CD14-positive monocyte (primary cell): ENCODE measurements around the gene GLG1. TPM values are rescaled to one million over a fixed set of nuclear protein-coding genes. Genes with fewer than 3 reads are reported as not detected.

ENCODE experiments used
- DNase-seq, 3 donors: peaks; one replicate each; pipeline ENCODE4 v3.0.0-alpha.2; 2011 to 2022
- H2AFZ ChIP-seq: 2 replicates; pipeline ENCODE4 v1.6.0; 2012; ENCODE audit warnings: mild to moderate bottlenecking, low read depth, low read length, inconsistent platforms; ENCODE audit not compliant: insufficient read depth, poor library complexity, severe bottlenecking
- H3K27ac ChIP-seq, 2 donors: 1 replicate in 1 of 2; 2 replicates in 1 of 2; pipeline ENCODE4 v1.5.1; 2012 to 2013; ENCODE audit warnings: low read length in 2 of 2, control low read depth in 1 of 2, inconsistent platforms in 1 of 2, low read depth in 1 of 2, mild to moderate bottlenecking in 1 of 2
- H3K27me3 ChIP-seq, 2 donors: one replicate each; pipeline versions ENCODE4 v1.6.0 to v1.6.1; 2011 to 2013; ENCODE audit warnings: low read length in 2 of 2; ENCODE audit not compliant: control insufficient read depth in 2 of 2, insufficient read depth in 2 of 2
- H3K36me3 ChIP-seq, 2 donors: replicated peaks in 1 of 2; 1 replicate in 1 of 2; 2 replicates in 1 of 2; pipeline versions ENCODE4 v1.5.1 to v1.6.1; 2012 to 2013; ENCODE audit warnings: low read length in 2 of 2, control low read depth in 1 of 2, inconsistent platforms in 1 of 2, mild to moderate bottlenecking in 1 of 2; ENCODE audit not compliant: insufficient read depth in 2 of 2, control insufficient read depth in 1 of 2
- H3K4me1 ChIP-seq, 2 donors: 1 replicate in 1 of 2; 2 replicates in 1 of 2; pipeline versions ENCODE4 v1.5.1 to v1.6.1; 2012 to 2013; ENCODE audit warnings: low read length in 2 of 2, control low read depth in 1 of 2, inconsistent platforms in 1 of 2, mild to moderate bottlenecking in 1 of 2, moderate library complexity in 1 of 2; ENCODE audit not compliant: insufficient read depth in 2 of 2, control insufficient read depth in 1 of 2
- H3K4me2 ChIP-seq: replicated peaks from 2 replicates; pipeline ENCODE3; 2012; ENCODE audit warnings: low read length, moderate library complexity, mild to moderate bottlenecking; ENCODE audit not compliant: poor library complexity, severe bottlenecking; ENCODE audit errors: extremely low read depth
- H3K4me3 ChIP-seq, 3 experiments: fragments of 200-600 bp in 1 of 3; sonication (generic) in 1 of 3; replicated peaks in 1 of 3; 1 replicate in 2 of 3; 2 replicates in 1 of 3; pipeline ENCODE4 v1.5.1; 2011 to 2013; ENCODE audit warnings: low read length in 3 of 3, mild to moderate bottlenecking in 3 of 3, control low read depth in 2 of 3, low read depth in 2 of 3, inconsistent platforms in 1 of 3, moderate library complexity in 1 of 3
- H3K79me2 ChIP-seq: 2 replicates; pipeline ENCODE4 v1.6.0; 2012; ENCODE audit warnings: mild to moderate bottlenecking, control low read depth, inconsistent platforms, low read length, moderate library complexity; ENCODE audit not compliant: insufficient read depth
- H3K9ac ChIP-seq: 2 replicates; pipeline ENCODE4 v1.6.0; 2017; ENCODE audit warnings: low read length, mild to moderate bottlenecking; ENCODE audit not compliant: insufficient read depth, poor library complexity, severe bottlenecking
- H3K9me3 ChIP-seq, 2 donors: replicated peaks in 1 of 2; 1 replicate in 1 of 2; 2 replicates in 1 of 2; pipeline versions ENCODE4 v1.5.1 to v1.6.1; 2012 to 2013; ENCODE audit warnings: low read length in 2 of 2, control low read depth in 1 of 2; ENCODE audit not compliant: control insufficient read depth in 1 of 2, insufficient read depth in 1 of 2
- H4K20me1 ChIP-seq: 2 replicates; pipeline ENCODE4 v1.6.0; 2012; ENCODE audit warnings: mild to moderate bottlenecking, low read length, control low read depth, moderate library complexity; ENCODE audit not compliant: insufficient read depth
- H3K27ac Mint-ChIP-seq, 7 donors: one replicate each; pipeline ENCODE4 v1.8.0; 2020; ENCODE audit warnings: mild to moderate bottlenecking in 7 of 7, mixed read lengths in 7 of 7, moderate library complexity in 6 of 7, inconsistent platforms in 2 of 7
- H3K27me3 Mint-ChIP-seq, 3 donors: one replicate each; pipeline ENCODE4 v1.8.0; 2021 to 2022; ENCODE audit warnings: low read depth in 3 of 3, mild to moderate bottlenecking in 3 of 3, mixed read lengths in 3 of 3, moderate library complexity in 3 of 3, inconsistent platforms in 1 of 3
- H3K36me3 Mint-ChIP-seq, 2 donors: one replicate each; pipeline ENCODE4 v1.8.0; 2020; ENCODE audit warnings: mixed read lengths in 2 of 2, inconsistent platforms in 1 of 2, mild to moderate bottlenecking in 1 of 2
- H3K4me1 Mint-ChIP-seq: one replicate; pipeline ENCODE4 v1.8.0; 2020; ENCODE audit warnings: mild to moderate bottlenecking, mixed read lengths
- H3K4me3 Mint-ChIP-seq, 2 donors: one replicate each; pipeline ENCODE4 v1.8.0; 2020; ENCODE audit warnings: mild to moderate bottlenecking in 2 of 2, mixed read lengths in 2 of 2, moderate library complexity in 1 of 2
- H3K9me3 Mint-ChIP-seq, 7 donors: one replicate each; pipeline ENCODE4 v1.8.0; 2020 to 2022; ENCODE audit warnings: mixed read lengths in 7 of 7, mild to moderate bottlenecking in 6 of 7, moderate library complexity in 6 of 7, inconsistent platforms in 2 of 7
- CTCF ChIP-seq: fragments of 200-600 bp; IDR thresholded peaks from one replicate; pipeline ENCODE4 v1.8.0; 2022; ENCODE audit warnings: antibody characterized with exemption, mild to moderate bottlenecking
- WGBS: methylation state at CpG from one replicate; pipeline ENCODE4 v1.1.5; 2013; ENCODE audit warnings: missing lambda C conversion rate; ENCODE audit not compliant: insufficient coverage; 5-methylcytosine and 5-hydroxymethylcytosine counted together
- intact Hi-C, 2 donors: fragments of 100-400 bp; cut with micrococcal nuclease; formaldehyde crosslinking; loops; one replicate each; pipeline versions ENCODE4 v1.15.0 to v1.15.1; 2023
- polyA plus RNA-seq, 3 donors: library from polyadenylated mRNA; depleted of rRNA in 1 of 3; unstranded in 2 of 3; stranded (reverse) in 1 of 3; fragments of 300-500 nt in 2 of 3; fragments of >200 nt in 1 of 3; fragmentation: Illumina TruSeq in 2 of 3; gene quantifications; 1 replicate in 2 of 3; 2 replicates in 1 of 3; pipeline ENCODE4 v1.2.3, GENCODE V29; 2012 to 2021

Gene GLG1
- polyA plus RNA-seq, 3 donors: 40.3 to 69.1 (median 51.1) TPM

- no peak overlapping the region for H3K9ac ChIP-seq
- peak overlapping the region in 1 of 7 donors; percentile 48 for H3K27ac Mint-ChIP-seq
These were observed 35.1 kb upstream of the GLG1 start for GRCh38 chr16:74641969-74642368.

DNA sequence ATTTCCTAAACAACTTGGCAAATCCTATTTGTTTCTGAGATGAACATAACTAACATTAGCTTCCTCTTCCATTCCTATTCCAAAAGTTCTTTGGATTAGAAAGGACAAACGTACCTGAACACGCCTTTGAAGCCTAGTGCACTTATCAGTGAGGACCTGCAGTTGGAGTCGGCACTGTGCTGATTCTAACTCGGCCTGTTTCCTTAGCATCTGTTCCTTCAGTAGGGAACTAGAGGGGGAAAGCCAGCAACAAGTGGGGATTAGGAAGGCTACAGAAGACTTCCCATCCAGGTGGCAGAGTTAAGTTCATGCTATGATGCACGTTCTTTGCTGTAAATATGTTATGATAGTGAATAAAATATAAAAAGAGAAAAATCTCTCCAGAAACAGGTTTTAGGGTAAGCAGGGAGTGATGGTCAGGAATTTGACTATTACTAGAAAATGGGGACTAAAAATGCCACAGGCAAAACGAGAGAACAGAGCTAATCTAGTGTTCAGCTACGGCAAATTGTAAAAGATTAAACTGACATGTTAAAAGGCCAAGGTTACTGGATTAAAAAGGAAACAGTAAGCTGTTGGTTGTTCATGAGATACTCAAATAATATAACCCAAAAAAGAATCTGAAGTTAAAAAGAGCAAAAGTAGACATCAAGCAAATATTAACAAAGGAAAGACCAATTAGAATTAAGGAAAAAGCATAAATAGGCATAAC, 31.0 kb upstream of the GLG1 start:
- Histone ChIP-seq H3K27ac (no peak overlapping the region), H3K36me3 (peaks cover 80 to 97% of the 10 kb centered on the region in 2 donors), H4K20me1 (no peaks in the 10 kb centered on the region), H3K27me3 (no peaks in the 10 kb centered on the region), H3K4me2 (no peak overlapping the region), H3K9me3 (no peaks in the 10 kb centered on the region), H3K4me1 (no peaks in the 10 kb centered on the region), H2AFZ (no peak overlapping the region), H3K4me3 (no peak overlapping the region), H3K79me2 (peaks cover 10% of the 10 kb centered on the region), H3K9ac (no peak overlapping the region)
- no peak overlapping the region for H3K4me3 Mint-ChIP-seq
- TF ChIP-seq CTCF: no peak
- WGBS: 95% methylated on average over 4 of the region's 7 CpGs
- H3K9me3 Mint-ChIP-seq: no peaks in the 10 kb centered on the region
- H3K36me3 Mint-ChIP-seq: peaks cover 61 to 94% of the 10 kb centered on the region in 2 donors
- intact Hi-C loops: no loop called here
- H3K27me3 Mint-ChIP-seq: peaks cover 0 to 1% (median 0%) of the 10 kb centered on the region in 3 donors
- no peak for DNase-seq
- peak overlapping the region in 2 of 7 donors; percentile 21 to 37 for H3K27ac Mint-ChIP-seq
- no peaks in the 10 kb centered on the region for H3K4me1 Mint-ChIP-seq

More at GRCh38 chr16:74641969-74642368, 35.1 kb upstream of the GLG1 start:
- H3K4me3 ChIP-seq: no peak overlapping the region
- H3K27me3 ChIP-seq: no peaks in the 10 kb centered on the region
- no peak for TF ChIP-seq CTCF
- no peaks in the 10 kb centered on the region for H3K9me3 ChIP-seq
- no peaks in the 10 kb centered on the region for H3K4me1 ChIP-seq
- H3K4me1 Mint-ChIP-seq: no peaks in the 10 kb centered on the region
- H3K4me2 ChIP-seq: no peak overlapping the region
- peaks cover 80 to 98% of the 10 kb centered on the region in 2 donors for H3K36me3 ChIP-seq
- intact Hi-C loops: no loop called here
- DNase-seq: no peak
- no peak overlapping the region for H3K27ac ChIP-seq
- no peak overlapping the region for H2AFZ ChIP-seq
- H3K9me3 Mint-ChIP-seq: no peaks in the 10 kb centered on the region
- peaks cover 14% of the 10 kb centered on the region for H3K79me2 ChIP-seq
- peaks cover 66 to 92% of the 10 kb centered on the region in 2 donors for H3K36me3 Mint-ChIP-seq
- no peak overlapping the region for H3K4me3 Mint-ChIP-seq
- H4K20me1 ChIP-seq: no peaks in the 10 kb centered on the region
- WGBS: 96% methylated on average over 8 of the region's 8 CpGs
- peaks cover 0 to 1% (median 0%) of the 10 kb centered on the region in 3 donors for H3K27me3 Mint-ChIP-seq
